Muscle of back (tissue), 10 donors: ENCODE results near the gene EEIG2. TPM values are rescaled to one million over a fixed set of nuclear protein-coding genes. Genes with fewer than 3 reads are reported as not detected.

Experiments used
- polyA plus RNA-seq, 10 donors: library from polyadenylated mRNA; unstranded; fragments of 120-200 nt; gene quantifications; one replicate each; pipeline ENCODE4 v1.2.1, GENCODE V29; 2013; ENCODE audit not compliant: insufficient read length in 10 of 10

The EEIG2 gene
- polyA plus RNA-seq, 10 donors = 13.1 to 16.8 (median 14.5) TPM

Other genes starting within 250 kb of the EEIG2 start
- gene NBPF6, start 109.8 kb upstream of the EEIG2 start, polyA plus RNA-seq = not detected
- 10 to 100 TPM; 17.1 to 24.1 (median 19.9) TPM for gene HENMT1, start 101.0 kb downstream of the EEIG2 start, polyA plus RNA-seq
- 10 to 100 TPM; 35.1 to 54.2 (median 42.8) TPM for gene PRPF38B, start 132.2 kb downstream of the EEIG2 start, polyA plus RNA-seq
- gene FNDC7, start 152.8 kb downstream of the EEIG2 start, polyA plus RNA-seq = not detected
- gene STXBP3, start 186.6 kb downstream of the EEIG2 start, polyA plus RNA-seq = 10 to 100 TPM; 21.5 to 44.2 (median 29.6) TPM